ENCODE data around the gene FUT4.

- TF ChIP-seq SP1 (IDR thresholded peaks at IDR 0.05; ENCODE audit: low read depth) (no peak), CTCF (IDR thresholded peaks at IDR 0.05 in 2 of 3, conservative IDR thresholded peaks at IDR 0.05 in 1 of 3; ENCODE audit: borderline replicate concordance in 1 of 3, insufficient read depth in 1 of 3, low read depth in 2 of 3, low read length in 2 of 3) (no peak), POLR2A (IDR thresholded peaks at IDR 0.05; ENCODE audit: borderline replicate concordance, extremely low read depth, insufficient read depth, insufficient read length) (no peak), EZH2 (IDR thresholded peaks at IDR 0.05) (no peak), EGR1 (IDR thresholded peaks at IDR 0.05; ENCODE audit: low read depth) (no peak), POLR2AphosphoS5 (IDR thresholded peaks at IDR 0.05; ENCODE audit: low read depth, low read length) (no peak), CEBPB (IDR thresholded peaks at IDR 0.05; ENCODE audit: low read depth) (no peak), EZH2phosphoT487 (IDR thresholded peaks at IDR 0.05; ENCODE audit: borderline replicate concordance) (no peak), JUND (IDR thresholded peaks at IDR 0.05) (no peak), ZNF274 (IDR thresholded peaks at IDR 0.05; ENCODE audit: low read depth, low read length) (no peak), ELF1 (IDR thresholded peaks at IDR 0.05; ENCODE audit: borderline replicate concordance, low read depth) (no peak), TCF7L2 (IDR thresholded peaks at IDR 0.05; ENCODE audit: borderline replicate concordance, extremely low read depth, insufficient read depth, insufficient read length) (no peak), CBX3 (IDR thresholded peaks at IDR 0.05; ENCODE audit: low read depth) (no peak)
- TF ChIP-seq, protein P1, sequence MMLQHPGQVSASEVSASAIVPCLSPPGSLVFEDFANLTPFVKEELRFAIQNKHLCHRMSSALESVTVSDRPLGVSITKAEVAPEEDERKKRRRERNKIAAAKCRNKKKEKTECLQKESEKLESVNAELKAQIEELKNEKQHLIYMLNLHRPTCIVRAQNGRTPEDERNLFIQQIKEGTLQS (IDR thresholded peaks at IDR 0.05), result no peak
These were observed 15.2 kb downstream of the FUT4 start for GRCh38 chr11:94558932-94559331.
